Measurements from ENCODE around the gene TSPAN7.

TSPAN7 gene

DNA sequence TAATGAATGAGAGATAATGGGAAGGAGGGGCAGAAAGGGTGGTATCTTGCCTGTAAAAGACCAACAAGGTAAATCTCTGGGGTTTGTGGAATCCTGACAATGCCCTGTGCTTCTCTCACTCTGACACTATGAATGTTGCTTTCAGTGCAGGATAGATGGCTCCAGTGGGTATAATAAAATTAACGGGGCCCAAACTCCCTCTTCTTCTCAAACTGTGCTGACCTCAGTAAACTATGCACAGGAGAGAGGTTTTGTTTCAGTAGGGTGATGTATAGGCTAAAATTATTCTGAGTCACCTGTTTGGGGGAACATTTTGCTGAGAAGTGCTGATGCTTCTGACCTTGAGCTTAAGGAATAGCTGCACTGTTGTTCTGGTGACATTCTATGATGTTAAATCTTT is 82.6 kb downstream of the TSPAN7 start:
- no peak for FAIRE-seq
- no peak for DNase-seq (ENCODE audit: insufficient read length, low spot score)

DNA sequence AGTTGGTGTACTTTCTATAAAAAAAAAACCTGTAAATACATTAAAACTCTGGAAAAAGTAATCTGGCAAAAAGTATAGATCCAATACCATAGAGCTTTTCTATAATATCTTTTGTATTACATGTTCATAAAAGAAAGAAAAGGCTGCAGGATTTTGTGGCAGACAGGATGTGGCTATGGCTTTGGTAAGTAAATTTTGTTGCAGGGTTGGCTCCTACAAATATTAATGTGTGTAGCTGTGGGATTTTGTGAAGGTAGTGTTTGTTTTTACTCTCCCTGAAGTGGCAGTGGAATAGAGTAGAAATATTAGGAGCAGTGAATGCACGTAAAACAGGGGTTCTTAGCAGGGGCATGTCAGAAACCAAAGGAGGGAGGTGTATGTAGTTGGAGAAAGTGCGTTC is 84.8 kb downstream of the TSPAN7 start:
- FAIRE-seq (no peak), DNase-seq (ENCODE audit: insufficient read length, low spot score) (no peak)
- no peak for TF ChIP-seq POLR2A (IDR thresholded peaks at IDR 0.05; ENCODE audit: low read depth, low read length)

More for the DNA sequence above, 82.6 kb downstream of the TSPAN7 start:
- TF ChIP-seq POLR2A (IDR thresholded peaks at IDR 0.05; ENCODE audit: low read depth, low read length), result no peak

DNA sequence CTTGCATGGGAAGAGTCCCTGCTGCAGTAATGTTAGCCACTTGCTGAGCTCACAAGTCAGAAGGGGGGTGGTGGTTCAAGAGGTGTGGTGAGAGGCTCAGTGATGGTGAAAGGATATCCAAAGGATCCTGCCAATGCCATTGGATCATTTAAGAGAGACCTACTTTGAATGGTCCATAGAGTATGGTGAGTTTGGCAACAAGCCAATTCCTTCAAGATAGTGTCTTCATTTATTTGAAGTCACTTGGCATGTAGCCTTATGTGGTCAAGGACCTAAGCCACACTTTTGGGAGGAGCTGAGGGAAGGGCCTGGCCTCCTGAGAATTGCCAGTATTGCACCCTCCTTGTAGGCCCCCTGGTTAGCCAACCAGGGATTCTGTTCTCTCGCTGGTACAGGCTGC is 87.9 kb downstream of the TSPAN7 start:
- TF ChIP-seq POLR2A (IDR thresholded peaks at IDR 0.05; ENCODE audit: low read depth, low read length), result no peak
- DNase-seq (ENCODE audit: insufficient read length, low spot score) (no peak), FAIRE-seq (no peak)

DNA sequence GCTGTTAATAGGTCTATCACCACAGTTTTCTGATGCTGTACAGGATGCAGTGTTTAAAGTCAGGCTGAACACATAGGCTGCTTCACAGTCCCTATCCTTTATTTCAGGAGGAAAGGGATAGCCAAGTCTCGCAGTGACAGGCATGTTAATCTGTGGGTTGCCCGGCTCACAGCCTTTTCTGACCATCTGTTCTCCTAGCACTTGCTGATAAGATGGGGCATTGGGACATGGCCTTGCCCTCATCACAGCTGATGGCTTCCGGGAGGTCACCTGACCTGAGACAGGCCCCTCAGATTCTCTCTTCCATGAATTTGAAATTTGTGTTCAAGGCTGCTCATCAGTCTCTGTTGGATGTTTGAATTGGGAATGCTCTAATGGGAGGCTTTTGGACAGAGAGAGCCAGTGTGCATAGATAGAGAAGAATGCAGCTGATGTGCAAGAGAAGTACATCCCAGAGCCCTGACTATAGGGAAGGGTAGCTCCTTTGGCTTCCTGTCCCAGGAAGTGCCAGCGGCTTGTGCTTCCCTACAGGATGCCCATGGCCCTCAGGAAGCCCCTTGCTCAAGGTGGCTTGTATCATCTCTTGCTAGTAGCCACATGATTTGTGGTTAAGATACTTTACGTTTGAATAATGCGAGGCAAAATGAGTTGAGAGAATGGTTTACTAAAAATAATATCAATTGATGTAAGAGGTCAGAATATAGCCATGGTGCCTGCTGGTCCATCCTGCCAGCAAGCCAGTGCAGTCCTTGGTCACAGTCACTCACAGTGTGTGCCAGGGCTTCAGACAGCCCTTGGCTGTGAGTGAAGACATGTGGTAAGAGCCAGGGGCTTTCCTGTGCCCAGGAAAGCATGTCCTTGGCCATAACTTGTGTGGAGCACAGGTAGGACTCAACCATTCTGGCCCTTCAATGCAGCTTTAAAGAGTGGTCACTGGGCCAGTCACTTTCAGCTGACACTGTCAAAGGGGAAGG is 88.6 kb downstream of the TSPAN7 start:
- DNase-seq (ENCODE audit: insufficient read length, low spot score) (no peak), FAIRE-seq (no peak)
- TF ChIP-seq POLR2A (IDR thresholded peaks at IDR 0.05; ENCODE audit: low read depth, low read length), result no peak

DNA sequence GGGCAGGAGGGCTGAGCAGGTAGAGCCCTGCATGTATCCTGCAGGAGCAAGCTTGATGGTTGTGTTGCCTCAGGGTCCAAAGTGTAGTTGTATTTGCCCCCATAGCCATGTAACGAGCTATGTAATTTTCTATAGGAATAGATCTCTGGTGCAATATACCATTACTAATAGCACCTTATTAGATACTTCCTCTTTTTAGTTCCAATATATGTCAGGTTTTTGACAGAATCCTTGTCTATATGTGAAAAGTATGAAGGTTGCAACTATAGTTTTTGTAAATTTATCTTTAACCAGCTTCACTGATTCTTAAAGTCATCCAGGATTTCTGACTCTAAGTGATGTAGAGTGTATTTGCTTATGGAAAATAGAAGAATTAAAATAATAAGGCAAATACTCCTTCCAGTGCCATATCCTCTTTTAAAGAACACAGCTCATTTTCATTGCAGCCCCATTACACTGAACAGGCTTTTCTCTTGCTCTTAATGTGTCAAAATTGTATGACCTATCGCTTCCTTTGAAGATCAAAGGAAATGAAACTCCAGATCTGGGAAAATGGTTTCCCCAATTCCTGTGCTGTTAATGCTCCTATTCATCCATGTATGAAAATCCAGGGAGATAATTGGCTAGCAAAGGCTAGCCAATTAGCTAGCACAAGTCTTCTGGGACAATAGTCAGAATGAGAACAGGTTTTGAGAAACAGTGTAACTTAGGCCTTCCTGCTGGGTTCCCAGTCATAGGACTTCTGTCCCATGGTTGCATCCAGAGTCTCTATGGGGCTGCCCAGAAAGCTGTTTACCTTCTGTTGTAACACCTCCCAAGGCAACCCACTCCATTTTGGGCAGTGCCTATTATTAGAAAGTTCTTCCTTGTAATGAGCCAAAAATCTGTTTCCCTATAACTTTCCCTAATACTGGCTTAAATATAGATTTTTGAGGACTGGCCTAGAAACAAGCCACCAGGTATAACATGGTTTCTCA is 90.6 kb downstream of the TSPAN7 start:
- DNase-seq (ENCODE audit: insufficient read length, low spot score), result no peak
- TF ChIP-seq POLR2A (IDR thresholded peaks at IDR 0.05; ENCODE audit: low read depth, low read length), result no peak
- FAIRE-seq, result no peak

DNA sequence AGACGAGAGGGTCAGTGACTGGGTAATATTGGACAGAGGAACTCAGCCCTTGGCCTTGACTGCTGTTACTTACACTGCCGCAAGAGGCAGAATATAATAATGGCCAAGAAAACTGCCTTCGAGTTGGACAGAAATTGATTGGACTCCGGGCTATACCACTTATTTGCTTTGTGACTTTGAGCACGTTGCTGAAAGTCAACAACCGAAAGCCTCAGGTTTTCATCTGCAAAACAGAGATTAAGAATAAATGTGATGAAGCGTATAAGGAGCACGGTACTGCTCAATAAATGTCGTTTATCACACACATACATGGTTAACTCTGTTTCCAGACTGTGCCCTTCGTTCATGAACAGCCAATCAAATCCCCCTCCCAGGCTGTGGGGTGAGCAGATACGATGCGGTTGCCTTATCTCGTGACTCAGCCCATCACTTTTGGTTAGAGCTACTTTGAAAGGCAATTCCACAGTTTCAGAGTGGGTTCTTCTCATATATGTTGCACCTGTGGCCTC is 91.6 kb downstream of the TSPAN7 start:
- FAIRE-seq, result no peak
- TF ChIP-seq POLR2A (IDR thresholded peaks at IDR 0.05; ENCODE audit: low read depth, low read length), result no peak

DNA sequence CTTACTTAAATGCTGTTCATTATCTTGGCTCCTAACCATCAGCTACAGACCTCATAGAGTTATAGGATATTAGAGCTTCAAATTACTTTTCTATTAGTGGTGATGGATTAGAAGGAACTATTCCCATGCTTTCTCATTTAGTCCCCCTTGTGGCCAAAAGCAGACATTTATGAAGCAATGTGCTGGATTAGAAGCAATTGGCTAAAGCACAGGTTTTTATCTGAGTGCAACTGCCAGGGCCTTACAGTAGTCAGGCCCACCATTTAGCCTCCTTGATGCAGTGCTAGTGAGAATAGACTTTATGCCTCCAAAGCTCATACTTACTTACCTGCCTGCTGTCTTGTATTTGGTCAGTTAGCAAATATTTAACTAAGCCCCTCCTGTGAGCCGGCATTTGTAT is 93.0 kb downstream of the TSPAN7 start:
- no peak for FAIRE-seq
- TF ChIP-seq POLR2A (IDR thresholded peaks at IDR 0.05; ENCODE audit: low read depth, low read length), result no peak
- DNase-seq (ENCODE audit: insufficient read length, low spot score), result no peak

More for the DNA sequence above, 91.6 kb downstream of the TSPAN7 start:
- no peak for DNase-seq (ENCODE audit: insufficient read length, low spot score)

DNA sequence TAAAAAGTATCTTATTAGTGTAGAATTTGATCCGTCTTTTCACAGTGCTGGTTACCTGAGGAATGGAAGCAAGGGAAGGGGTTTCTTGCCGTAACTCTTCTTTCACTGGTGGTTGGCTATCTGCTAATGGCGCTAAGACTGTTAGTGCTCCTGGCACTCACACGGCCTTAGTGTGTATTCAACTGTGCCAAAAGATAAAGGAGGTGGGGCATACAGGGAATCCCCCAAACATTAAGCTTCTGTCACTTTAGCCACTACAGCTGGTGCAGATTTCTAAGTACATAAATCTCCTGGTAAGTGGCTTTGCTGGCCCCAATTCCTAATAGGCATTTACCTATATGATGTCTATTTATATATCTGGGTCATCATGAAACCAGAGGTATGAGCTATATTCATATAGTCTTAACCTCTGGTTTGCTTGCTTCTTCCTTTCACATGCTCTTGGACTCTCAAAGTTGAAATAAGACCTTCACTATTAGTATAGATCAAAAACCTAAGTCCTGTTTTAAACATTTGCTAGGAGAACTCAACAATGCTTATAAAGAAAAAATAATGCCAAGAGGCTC is 95.1 kb downstream of the TSPAN7 start:
- TF ChIP-seq POLR2A (IDR thresholded peaks at IDR 0.05; ENCODE audit: low read depth, low read length), result no peak
- no peak for DNase-seq (ENCODE audit: insufficient read length, low spot score)
- no peak for FAIRE-seq

DNA sequence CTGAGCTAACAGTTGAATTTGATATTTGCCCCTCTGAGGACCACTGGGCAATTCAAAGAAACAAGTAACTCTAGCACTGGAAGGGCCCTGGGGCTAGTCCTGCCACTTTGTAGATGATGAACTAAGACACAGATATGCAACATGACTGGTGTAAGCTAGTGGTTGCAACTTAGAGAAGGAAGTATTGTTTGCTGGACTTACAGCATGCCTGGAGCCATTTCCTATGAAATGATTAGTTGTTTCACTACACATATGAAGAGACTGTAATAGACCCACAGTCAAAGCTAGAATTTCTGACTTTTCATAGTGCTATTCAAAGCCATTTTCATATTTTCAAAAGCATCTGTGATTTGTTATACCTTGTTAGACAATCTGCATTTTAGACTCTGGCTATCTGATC is 96.2 kb downstream of the TSPAN7 start:
- no peak for TF ChIP-seq POLR2A (IDR thresholded peaks at IDR 0.05; ENCODE audit: low read depth, low read length)
- DNase-seq (ENCODE audit: insufficient read length, low spot score) (no peak), FAIRE-seq (no peak)

DNA sequence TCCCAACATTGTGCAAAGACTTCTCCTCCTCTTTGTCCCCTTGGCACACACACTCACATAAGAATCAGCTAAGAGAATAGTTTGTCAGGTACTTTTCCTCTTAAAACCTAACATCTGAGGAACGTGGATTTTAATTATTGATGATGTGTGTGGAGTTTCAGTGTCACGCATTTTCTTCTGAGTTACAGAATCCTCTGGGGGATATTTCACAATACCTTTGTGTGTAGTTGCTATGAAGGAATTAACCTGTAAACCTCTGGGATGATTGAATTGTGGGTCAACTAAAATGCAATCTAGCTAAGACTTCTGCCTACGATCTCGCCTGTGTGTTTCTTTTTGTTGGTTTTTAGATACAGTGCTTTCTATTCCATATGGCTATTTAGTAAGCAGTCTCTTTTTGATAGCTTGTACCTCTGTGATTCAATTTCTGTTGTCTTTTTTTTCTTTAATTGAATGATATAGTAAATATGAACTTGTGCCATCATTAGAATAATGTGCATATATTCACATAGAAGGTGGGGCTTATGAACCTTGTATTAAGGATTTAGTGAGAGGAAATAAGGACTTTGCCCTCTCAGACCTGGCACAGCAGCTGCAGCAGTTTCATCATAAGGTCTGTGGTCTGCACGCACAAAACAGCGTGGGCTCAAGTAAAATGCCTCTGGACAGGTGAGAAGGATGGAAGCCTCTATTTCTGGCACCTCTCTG is 99.2 kb downstream of the TSPAN7 start:
- TF ChIP-seq POLR2A (IDR thresholded peaks at IDR 0.05; ENCODE audit: low read depth, low read length), result no peak

DNA sequence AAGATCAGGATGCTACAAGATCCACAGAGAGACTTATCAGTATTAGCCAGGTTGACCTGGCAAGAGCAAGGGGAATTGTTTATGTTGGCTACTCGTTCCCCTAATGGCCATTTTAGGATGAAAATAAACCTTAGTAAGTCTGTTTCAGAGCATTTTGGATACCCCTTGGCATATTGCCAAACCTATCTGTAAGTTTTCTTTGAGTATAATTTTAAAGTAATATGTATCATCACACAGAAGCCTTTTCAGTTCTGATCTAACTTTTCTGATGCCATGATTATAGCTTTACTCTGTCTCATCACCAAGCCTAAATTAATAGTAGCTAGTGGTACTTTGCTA is 99.7 kb downstream of the TSPAN7 start:
- FAIRE-seq (no peak), DNase-seq (ENCODE audit: insufficient read length, low spot score) (no peak)
- TF ChIP-seq POLR2A (IDR thresholded peaks at IDR 0.05; ENCODE audit: low read depth, low read length), result no peak

More for the DNA sequence above, 99.2 kb downstream of the TSPAN7 start:
- FAIRE-seq, result no peak
- DNase-seq (ENCODE audit: insufficient read length, low spot score), result no peak

DNA sequence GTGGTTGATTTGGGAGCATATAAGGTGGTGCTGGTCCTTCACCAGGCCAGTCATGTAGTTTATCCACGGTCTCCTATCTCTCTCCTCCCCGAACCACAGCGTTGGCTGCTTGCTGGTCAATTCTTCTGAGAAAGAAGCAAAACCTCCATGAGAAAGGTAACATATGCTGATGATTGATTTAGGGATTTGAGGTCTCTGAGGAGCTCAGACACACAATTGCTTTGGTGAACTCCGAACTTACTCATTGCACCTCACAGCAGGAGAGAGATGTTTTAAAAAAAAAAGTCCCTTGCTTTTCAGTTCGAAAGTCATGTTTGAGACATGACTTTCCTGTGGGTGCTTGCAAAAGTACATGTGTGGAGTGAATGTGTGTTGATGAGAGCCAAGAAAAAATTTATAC is 100.2 kb downstream of the TSPAN7 start:
- FAIRE-seq, result no peak
- TF ChIP-seq POLR2A (IDR thresholded peaks at IDR 0.05; ENCODE audit: low read depth, low read length), result no peak
- no peak for DNase-seq (ENCODE audit: insufficient read length, low spot score)

DNA sequence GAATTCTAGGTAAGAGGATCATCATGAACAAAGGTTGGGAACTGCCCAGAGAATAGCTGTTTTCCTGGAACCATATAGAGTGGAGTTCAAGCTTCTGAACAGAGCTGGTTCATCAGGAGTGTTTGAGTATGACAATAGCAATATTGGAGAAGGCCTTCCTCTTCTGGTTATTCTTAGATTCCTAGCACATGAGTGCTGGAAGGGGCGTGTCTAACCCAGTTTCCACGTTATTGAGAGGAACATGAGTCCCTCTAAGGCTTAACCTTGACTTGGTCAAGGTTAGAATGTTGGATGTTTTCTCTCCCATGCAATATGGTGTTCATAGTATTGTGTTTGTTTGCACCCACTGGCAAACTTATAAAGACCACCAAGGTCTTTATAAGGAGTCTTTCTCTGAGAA is 101.3 kb downstream of the TSPAN7 start:
- no peak for TF ChIP-seq POLR2A (IDR thresholded peaks at IDR 0.05; ENCODE audit: low read depth, low read length)
- DNase-seq (ENCODE audit: insufficient read length, low spot score) (no peak), FAIRE-seq (no peak)

Data from H54 (cell line).